K562 (cell line): ENCODE data around the gene EPB41L2. TPM values are rescaled to one million over a fixed set of nuclear protein-coding genes. Genes with fewer than 3 reads are reported as not detected.

Source experiments
- ATAC-seq: fragments of 200-7000 bp; cut with Tn5 transposase; 3 replicates; pipeline ENCODE4 v1.9.1; 2020; ENCODE audit warnings: moderate library complexity
- BruUV-seq: library from RNA; stranded (reverse); fragments of 400-500 nt; replicated peaks from 2 replicates; lab custom pipeline; 2021; lab: Mats Ljungman, UMichigan
- CTCF ChIA-PET: fragments of 300-600 bp; formaldehyde crosslinking; extraction: SDS; loops from one replicate; lab custom pipeline; 2021; ENCODE audit warnings: low intra/inter-chr PET ratio; lab: Yijun Ruan, JAX
- POLR2A ChIA-PET: fragments of 300-600, 350-650 bp; sonication (Branson Sonifier 250); formaldehyde crosslinking; extraction: SDS; loops from one replicate; lab custom pipeline; 2021; ENCODE audit warnings: antibody characterized with exemption, inconsistent platforms; lab: Yijun Ruan, JAX
- DNase-seq, 4 experiments: peaks; one replicate each; pipeline versions ENCODE4 v3.0.0 to v3.0.0-alpha.2; 2011 to 2018; ENCODE audit warnings: low spot score in 3 of 4, mixed read lengths in 3 of 4; ENCODE audit errors: extremely low read depth in 1 of 4
- FAIRE-seq: peaks from 2 replicates; lab custom pipeline; 2011; peaks lifted over from hg19 to GRCh38; lab: Jason Lieb, UNC
- H2AFZ ChIP-seq: 2 replicates; pipeline ENCODE4 v1.6.0; 2011; ENCODE audit warnings: low read depth, low read length, control low read depth, inconsistent platforms
- H3K27ac ChIP-seq: fragments of 200-600 bp; 3 replicates; pipeline ENCODE4 v1.8.0; 2011; ENCODE audit warnings: low read depth, mild to moderate bottlenecking, control low read depth, inconsistent platforms, low read length, moderate library complexity, mixed read lengths; ENCODE audit errors: extremely low read depth
- H3K27me3 ChIP-seq, 2 experiments: fragments of 300-600 bp in 1 of 2; 2 replicates in 1 of 2; 3 replicates in 1 of 2; pipeline versions ENCODE4 v1.6.0 to v1.8.0; 2011; ENCODE audit warnings: inconsistent platforms in 2 of 2, low read length in 2 of 2, mild to moderate bottlenecking in 1 of 2, mixed read lengths in 1 of 2, moderate library complexity in 1 of 2; ENCODE audit not compliant: control insufficient read depth in 2 of 2, insufficient read depth in 2 of 2
- H3K36me3 ChIP-seq: fragments of 300-600 bp; 3 replicates; pipeline ENCODE4 v1.8.0; 2011; ENCODE audit warnings: mild to moderate bottlenecking, low read length, inconsistent platforms; ENCODE audit not compliant: control insufficient read depth, insufficient read depth
- H3K4me1 ChIP-seq, 2 experiments: fragments of 200-600 bp in 1 of 2; replicated peaks in 1 of 2; 2 replicates in 1 of 2; 3 replicates in 1 of 2; pipeline versions ENCODE4 v1.5.1 to v1.8.0; 2011; ENCODE audit warnings: inconsistent platforms in 2 of 2, low read length in 2 of 2, mild to moderate bottlenecking in 1 of 2, mixed read lengths in 1 of 2, moderate library complexity in 1 of 2; ENCODE audit not compliant: control insufficient read depth in 2 of 2, insufficient read depth in 2 of 2
- H3K4me2 ChIP-seq: 2 replicates; pipeline ENCODE4 v1.6.1; 2011; ENCODE audit warnings: low read length, control low read depth, inconsistent platforms, mixed read lengths; ENCODE audit not compliant: insufficient read depth
- H3K4me3 ChIP-seq: fragments of 200-600 bp; sonication (generic), shearing (Covaris generic); 2 replicates; pipeline ENCODE4 v1.5.1; 2016; ENCODE audit warnings: control low read depth, inconsistent platforms
- H3K79me2 ChIP-seq: fragments of 200-600 bp; 3 replicates; pipeline ENCODE4 v1.8.0; 2011; ENCODE audit warnings: low read length, inconsistent platforms; ENCODE audit not compliant: control insufficient read depth, insufficient read depth
- H3K9ac ChIP-seq, 2 experiments: 2 replicates each; pipeline versions ENCODE4 v1.6.0 to v1.6.1; 2011; ENCODE audit warnings: low read depth in 2 of 2, low read length in 2 of 2, control low read depth in 1 of 2, inconsistent platforms in 1 of 2, mild to moderate bottlenecking in 1 of 2, mixed read lengths in 1 of 2; ENCODE audit not compliant: insufficient read depth in 1 of 2
- H3K9me1 ChIP-seq: one replicate; pipeline ENCODE4 v1.6.0; 2011; ENCODE audit warnings: inconsistent platforms, mild to moderate bottlenecking, low read length, moderate library complexity; ENCODE audit not compliant: control insufficient read depth, insufficient read depth
- H3K9me3 ChIP-seq: replicated peaks from 2 replicates; pipeline ENCODE4 v1.5.1; 2011; ENCODE audit warnings: low read depth, low read length, inconsistent platforms; ENCODE audit not compliant: control insufficient read depth, insufficient read depth
- H4K20me1 ChIP-seq: replicated peaks from 2 replicates; pipeline ENCODE4 v1.6.1; 2011; ENCODE audit warnings: low read length, inconsistent platforms, mixed read lengths; ENCODE audit not compliant: control insufficient read depth, insufficient read depth
- ADNP ChIP-seq: fragments of 200-800 bp; sonication (Bioruptor generic); IDR thresholded peaks from 2 replicates; pipeline ENCODE4 v1.6.1; 2016; ENCODE audit warnings: missing genetic modification characterization, missing compliant biosample characterization
- ATF7 ChIP-seq: fragments of 450-650 bp; IDR thresholded peaks from 2 replicates; pipeline ENCODE4 v1.7.1; 2014; ENCODE audit warnings: mild to moderate bottlenecking, moderate library complexity
- LARP7 ChIP-seq: fragments of 450-650 bp; IDR thresholded peaks from 2 replicates; pipeline ENCODE4 v1.6.1; 2016
- MIER1 ChIP-seq: fragments of 450-650 bp; IDR thresholded peaks from 2 replicates; pipeline ENCODE4 v1.6.1; 2016; ENCODE audit warnings: antibody characterized with exemption, mild to moderate bottlenecking, low read depth
- PCBP2 ChIP-seq: fragments of 200-400 bp; formaldehyde crosslinking; IDR thresholded peaks from 2 replicates; pipeline ENCODE4 v1.6.1; 2018; ENCODE audit warnings: low read length, low read depth, mild to moderate bottlenecking, moderate library complexity; ENCODE audit not compliant: poor library complexity, severe bottlenecking
- PHF21A ChIP-seq: fragments of 450-650 bp; IDR thresholded peaks from 2 replicates; pipeline ENCODE4 v1.6.1; 2017; ENCODE audit warnings: low read depth, borderline replicate concordance
- PYGO2 ChIP-seq: fragments of 450-650 bp; IDR thresholded peaks from 2 replicates; pipeline ENCODE4 v1.6.1; 2016; ENCODE audit warnings: mild to moderate bottlenecking, missing genetic modification characterization, moderate library complexity, missing compliant biosample characterization
- SMARCC2 ChIP-seq: fragments of 450-650 bp; IDR thresholded peaks from 2 replicates; pipeline ENCODE4 v1.6.1; 2017; ENCODE audit warnings: antibody characterized with exemption, moderate library complexity, mild to moderate bottlenecking, low read depth
- TARDBP ChIP-seq: fragments of 450-650 bp; IDR thresholded peaks from 2 replicates; pipeline ENCODE4 v1.6.1; 2016
- ZNF347 ChIP-seq: fragments of 450-650 bp; formaldehyde crosslinking; IDR thresholded peaks from 2 replicates; pipeline ENCODE4 v1.4.0; 2020; ENCODE audit warnings: low read depth, mild to moderate bottlenecking, moderate library complexity
- WGBS: fragments of 100-300 bp; shearing (Covaris generic); methylation state at CpG from one replicate; pipeline ENCODE4 v1.1.6; 2016; ENCODE audit warnings: low coverage, mixed read lengths; ENCODE audit not compliant: insufficient coverage; ENCODE audit errors: missing lambda C conversion rate; 5-methylcytosine and 5-hydroxymethylcytosine counted together
- in situ Hi-C: fragments of 300-500 bp; cut with MboI; formaldehyde crosslinking; loops from 4 replicates; pipeline ENCODE4 v1.15.0; 2018; ENCODE audit warnings: inconsistent platforms, mixed read lengths
- intact Hi-C: fragments of 100-400 bp; cut with micrococcal nuclease; formaldehyde crosslinking; loops from 2 replicates; pipeline ENCODE4 v1.14.2; 2022
- polyA plus RNA-seq, 8 experiments: library from polyadenylated mRNA; depleted of rRNA in 4 of 8; stranded (reverse) in 5 of 8; unstranded in 3 of 8; fragments of >200 nt; fragmentation: Nextera tagmentation in 2 of 8; fragmentation: Illumina TruSeq in 1 of 8; extraction: Ambion mirVana in 2 of 8; extraction: Trizol in 1 of 8; gene quantifications; 2 replicates each; pipeline versions ENCODE4 v1.2.1 to v1.2.3, GENCODE V29; 2011 to 2014; ENCODE audit warnings: inconsistent platforms in 1 of 8, missing spikeins in 1 of 8
- total RNA-seq, 7 experiments: library from RNA; depleted of rRNA in 6 of 7; stranded (reverse); fragments of >200 nt in 6 of 7; fragmentation: Illumina TruSeq in 2 of 7; extraction: Trizol in 2 of 7; gene quantifications; 2 replicates each; pipeline versions ENCODE4 v1.2.1 to v1.2.3, GENCODE V29; 2011 to 2021; ENCODE audit warnings: low replicate concordance in 1 of 7
- TF ChIP-seq, protein P1 (sequence below): sonication (generic); formaldehyde crosslinking; IDR thresholded peaks from 2 replicates; pipeline ENCODE4 v1.5.0; 2020; ENCODE audit warnings: missing genetic modification reagents
- TF ChIP-seq, protein P2 (sequence below), 2 experiments: fragments of 150-350 bp in 1 of 2; IDR thresholded peaks; 2 replicates each; pipeline ENCODE4 v1.6.1; 2012 to 2016; ENCODE audit warnings: low read depth in 2 of 2, low read length in 2 of 2, mild to moderate bottlenecking in 1 of 2, moderate library complexity in 1 of 2

The EPB41L2 gene
- total and polyA plus RNA-seq, 9 of the 15 experiments (the other 6 are each of a cell fraction or from before 2014, with no cell fraction given): 5.1 to 53.6 (median 25.0) TPM

- no peak for FAIRE-seq
- WGBS: 23% methylated on average over 1 of the region's 1 CpG
- H2AFZ ChIP-seq: no peak overlapping the region
- in situ Hi-C loops: no loop called here
- H3K9me1 ChIP-seq: no peaks in the 10 kb centered on the region
- DNase-seq: no peak
- POLR2A ChIA-PET: interaction anchor here (1.0 to 1.1 kb wide), 2 partner anchors 12 to 13 kb away, joined by 3 to 4 read pairs; no protein-coding TSS in a partner anchor
- H3K4me2 ChIP-seq: no peak overlapping the region
- no peaks in the 10 kb centered on the region for H3K27me3 ChIP-seq
- H4K20me1 ChIP-seq: no peaks in the 10 kb centered on the region
- ATAC-seq: peak; percentile 11; the same call in 2 of the 3 replicates
- H3K4me3 ChIP-seq: no peak overlapping the region
- H3K36me3 ChIP-seq: no peaks in the 10 kb centered on the region
- H3K9ac ChIP-seq: no peak overlapping the region
- intact Hi-C loops: no loop called here
- H3K79me2 ChIP-seq: peaks cover 32% of the 10 kb centered on the region
- peaks cover 1% of the 10 kb centered on the region; the same call in 1 of the 2 replicates for H3K9me3 ChIP-seq
- CTCF ChIA-PET: no interaction called here
- peaks cover 0 to 9% of the 10 kb centered on the region in 2 experiments; a peak in 3 of 5 replicates for H3K4me1 ChIP-seq
- no peak overlapping the region for H3K27ac ChIP-seq
- TF ChIP-seq, protein P1, sequence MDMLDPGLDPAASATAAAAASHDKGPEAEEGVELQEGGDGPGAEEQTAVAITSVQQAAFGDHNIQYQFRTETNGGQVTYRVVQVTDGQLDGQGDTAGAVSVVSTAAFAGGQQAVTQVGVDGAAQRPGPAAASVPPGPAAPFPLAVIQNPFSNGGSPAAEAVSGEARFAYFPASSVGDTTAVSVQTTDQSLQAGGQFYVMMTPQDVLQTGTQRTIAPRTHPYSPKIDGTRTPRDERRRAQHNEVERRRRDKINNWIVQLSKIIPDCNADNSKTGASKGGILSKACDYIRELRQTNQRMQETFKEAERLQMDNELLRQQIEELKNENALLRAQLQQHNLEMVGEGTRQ (CRISPR knock-in tag): no peak
- TF ChIP-seq SMARCC2 (no peak), ATF7 (no peak), MIER1 (no peak), PHF21A (no peak), LARP7 (no peak), ZNF347 (CRISPR knock-in tag) (no peak), TARDBP (no peak), PCBP2 (no peak), ADNP (tag) (no peak), PYGO2 (tag) (no peak)
- TF ChIP-seq, protein P2, sequence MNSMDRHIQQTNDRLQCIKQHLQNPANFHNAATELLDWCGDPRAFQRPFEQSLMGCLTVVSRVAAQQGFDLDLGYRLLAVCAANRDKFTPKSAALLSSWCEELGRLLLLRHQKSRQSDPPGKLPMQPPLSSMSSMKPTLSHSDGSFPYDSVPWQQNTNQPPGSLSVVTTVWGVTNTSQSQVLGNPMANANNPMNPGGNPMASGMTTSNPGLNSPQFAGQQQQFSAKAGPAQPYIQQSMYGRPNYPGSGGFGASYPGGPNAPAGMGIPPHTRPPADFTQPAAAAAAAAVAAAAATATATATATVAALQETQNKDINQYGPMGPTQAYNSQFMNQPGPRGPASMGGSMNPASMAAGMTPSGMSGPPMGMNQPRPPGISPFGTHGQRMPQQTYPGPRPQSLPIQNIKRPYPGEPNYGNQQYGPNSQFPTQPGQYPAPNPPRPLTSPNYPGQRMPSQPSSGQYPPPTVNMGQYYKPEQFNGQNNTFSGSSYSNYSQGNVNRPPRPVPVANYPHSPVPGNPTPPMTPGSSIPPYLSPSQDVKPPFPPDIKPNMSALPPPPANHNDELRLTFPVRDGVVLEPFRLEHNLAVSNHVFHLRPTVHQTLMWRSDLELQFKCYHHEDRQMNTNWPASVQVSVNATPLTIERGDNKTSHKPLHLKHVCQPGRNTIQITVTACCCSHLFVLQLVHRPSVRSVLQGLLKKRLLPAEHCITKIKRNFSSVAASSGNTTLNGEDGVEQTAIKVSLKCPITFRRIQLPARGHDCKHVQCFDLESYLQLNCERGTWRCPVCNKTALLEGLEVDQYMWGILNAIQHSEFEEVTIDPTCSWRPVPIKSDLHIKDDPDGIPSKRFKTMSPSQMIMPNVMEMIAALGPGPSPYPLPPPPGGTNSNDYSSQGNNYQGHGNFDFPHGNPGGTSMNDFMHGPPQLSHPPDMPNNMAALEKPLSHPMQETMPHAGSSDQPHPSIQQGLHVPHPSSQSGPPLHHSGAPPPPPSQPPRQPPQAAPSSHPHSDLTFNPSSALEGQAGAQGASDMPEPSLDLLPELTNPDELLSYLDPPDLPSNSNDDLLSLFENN (IDR thresholded peaks at IDR 0.05; ENCODE audit: low read depth in 2 of 2, low read length in 2 of 2): no peak
- BruUV-seq: no TSS peak
Measured at GRCh38 chr6:131004387-131004755, 58.7 kb downstream of the EPB41L2 start.
